MM.1S (cell line): ENCODE data around the gene PRPF6.

ENCODE experiments used
- CTCF ChIP-seq: fragments of 300-600 bp; sonication (generic); IDR thresholded peaks from 2 replicates; pipeline ENCODE4 v1.5.1; 2016; ENCODE audit warnings: antibody characterized with exemption, low read length, mixed read lengths
- EZH2 ChIP-seq: fragments of 300-600 bp; sonication (generic); optimal IDR thresholded peaks from 2 replicates; pipeline ENCODE3; 2017; ENCODE audit warnings: low read depth, mild to moderate bottlenecking, antibody characterized with exemption, low read length, mixed read lengths

- no peak for TF ChIP-seq CTCF
- TF ChIP-seq EZH2: no peak
These were observed 37.7 kb upstream of the PRPF6 start for GRCh38 chr20:63942969-63943807.
